K562 (cell line): ENCODE measurements around the gene TTC39A. TPM values are rescaled to one million over a fixed set of nuclear protein-coding genes. Genes with fewer than 3 reads are reported as not detected.
A peak's percentile ranks its signal among the peaks of the same experiment; 100 is the strongest.

Source experiments
- ATAC-seq: fragments of 200-7000 bp; cut with Tn5 transposase; 3 replicates; pipeline ENCODE4 v1.9.1; 2020; ENCODE audit warnings: moderate library complexity
- BruUV-seq: library from RNA; stranded (reverse); fragments of 400-500 nt; replicated peaks from 2 replicates; lab custom pipeline; 2021; lab: Mats Ljungman, UMichigan
- CTCF ChIA-PET: fragments of 300-600 bp; formaldehyde crosslinking; extraction: SDS; loops from one replicate; lab custom pipeline; 2021; ENCODE audit warnings: low intra/inter-chr PET ratio; lab: Yijun Ruan, JAX
- POLR2A ChIA-PET: fragments of 300-600, 350-650 bp; sonication (Branson Sonifier 250); formaldehyde crosslinking; extraction: SDS; loops from one replicate; lab custom pipeline; 2021; ENCODE audit warnings: antibody characterized with exemption, inconsistent platforms; lab: Yijun Ruan, JAX
- DNase-seq, 4 experiments: peaks; one replicate each; pipeline versions ENCODE4 v3.0.0 to v3.0.0-alpha.2; 2011 to 2018; ENCODE audit warnings: low spot score in 3 of 4, mixed read lengths in 3 of 4; ENCODE audit errors: extremely low read depth in 1 of 4
- FAIRE-seq: peaks from 2 replicates; lab custom pipeline; 2011; peaks lifted over from hg19 to GRCh38; lab: Jason Lieb, UNC
- H2AFZ ChIP-seq: 2 replicates; pipeline ENCODE4 v1.6.0; 2011; ENCODE audit warnings: low read depth, low read length, control low read depth, inconsistent platforms
- H3K27ac ChIP-seq: fragments of 200-600 bp; 3 replicates; pipeline ENCODE4 v1.8.0; 2011; ENCODE audit warnings: low read depth, mild to moderate bottlenecking, control low read depth, inconsistent platforms, low read length, moderate library complexity, mixed read lengths; ENCODE audit errors: extremely low read depth
- H3K27me3 ChIP-seq, 2 experiments: fragments of 300-600 bp in 1 of 2; 2 replicates in 1 of 2; 3 replicates in 1 of 2; pipeline versions ENCODE4 v1.6.0 to v1.8.0; 2011; ENCODE audit warnings: inconsistent platforms in 2 of 2, low read length in 2 of 2, mild to moderate bottlenecking in 1 of 2, mixed read lengths in 1 of 2, moderate library complexity in 1 of 2; ENCODE audit not compliant: control insufficient read depth in 2 of 2, insufficient read depth in 2 of 2
- H3K36me3 ChIP-seq: fragments of 300-600 bp; 3 replicates; pipeline ENCODE4 v1.8.0; 2011; ENCODE audit warnings: mild to moderate bottlenecking, low read length, inconsistent platforms; ENCODE audit not compliant: control insufficient read depth, insufficient read depth
- H3K4me1 ChIP-seq, 2 experiments: fragments of 200-600 bp in 1 of 2; replicated peaks in 1 of 2; 2 replicates in 1 of 2; 3 replicates in 1 of 2; pipeline versions ENCODE4 v1.5.1 to v1.8.0; 2011; ENCODE audit warnings: inconsistent platforms in 2 of 2, low read length in 2 of 2, mild to moderate bottlenecking in 1 of 2, mixed read lengths in 1 of 2, moderate library complexity in 1 of 2; ENCODE audit not compliant: control insufficient read depth in 2 of 2, insufficient read depth in 2 of 2
- H3K4me2 ChIP-seq: 2 replicates; pipeline ENCODE4 v1.6.1; 2011; ENCODE audit warnings: low read length, control low read depth, inconsistent platforms, mixed read lengths; ENCODE audit not compliant: insufficient read depth
- H3K4me3 ChIP-seq: fragments of 200-600 bp; sonication (generic), shearing (Covaris generic); 2 replicates; pipeline ENCODE4 v1.5.1; 2016; ENCODE audit warnings: control low read depth, inconsistent platforms
- H3K79me2 ChIP-seq: fragments of 200-600 bp; 3 replicates; pipeline ENCODE4 v1.8.0; 2011; ENCODE audit warnings: low read length, inconsistent platforms; ENCODE audit not compliant: control insufficient read depth, insufficient read depth
- H3K9ac ChIP-seq, 2 experiments: 2 replicates each; pipeline versions ENCODE4 v1.6.0 to v1.6.1; 2011; ENCODE audit warnings: low read depth in 2 of 2, low read length in 2 of 2, control low read depth in 1 of 2, inconsistent platforms in 1 of 2, mild to moderate bottlenecking in 1 of 2, mixed read lengths in 1 of 2; ENCODE audit not compliant: insufficient read depth in 1 of 2
- H3K9me1 ChIP-seq: one replicate; pipeline ENCODE4 v1.6.0; 2011; ENCODE audit warnings: inconsistent platforms, mild to moderate bottlenecking, low read length, moderate library complexity; ENCODE audit not compliant: control insufficient read depth, insufficient read depth
- H3K9me3 ChIP-seq: replicated peaks from 2 replicates; pipeline ENCODE4 v1.5.1; 2011; ENCODE audit warnings: low read depth, low read length, inconsistent platforms; ENCODE audit not compliant: control insufficient read depth, insufficient read depth
- H4K20me1 ChIP-seq: replicated peaks from 2 replicates; pipeline ENCODE4 v1.6.1; 2011; ENCODE audit warnings: low read length, inconsistent platforms, mixed read lengths; ENCODE audit not compliant: control insufficient read depth, insufficient read depth
- HDGF ChIP-seq: fragments of 450-650 bp; IDR thresholded peaks from 2 replicates; pipeline ENCODE4 v1.6.1; 2016
- KLF13 ChIP-seq: fragments of 450-650 bp; IDR thresholded peaks from 2 replicates; pipeline ENCODE4 v1.6.1; 2016; ENCODE audit warnings: missing genetic modification characterization, low read depth, mild to moderate bottlenecking, missing compliant biosample characterization, moderate library complexity, borderline replicate concordance
- TOE1 ChIP-seq, 2 experiments: fragments of 450-650 bp in 1 of 2; sonication (generic) in 1 of 2; formaldehyde crosslinking in 1 of 2; IDR thresholded peaks; 2 replicates each; pipeline versions ENCODE4 v1.7.1 to v1.8.0; 2016 to 2022; ENCODE audit warnings: borderline replicate concordance in 2 of 2, mild to moderate bottlenecking in 2 of 2, antibody characterized with exemption in 1 of 2, inconsistent platforms in 1 of 2, low read depth in 1 of 2, missing genetic modification reagents in 1 of 2, moderate library complexity in 1 of 2
- ZBTB34 ChIP-seq: fragments of 250-450 bp; sonication (Bioruptor Pico); IDR thresholded peaks from 2 replicates; pipeline ENCODE4 v1.8.0; 2021; ENCODE audit warnings: mild to moderate bottlenecking, moderate library complexity
- ZNF584 ChIP-seq: fragments of 200-800 bp; sonication (Bioruptor generic); IDR thresholded peaks from 2 replicates; pipeline ENCODE4 v1.6.1; 2016; ENCODE audit warnings: low read depth, mild to moderate bottlenecking, missing genetic modification characterization, missing compliant biosample characterization
- ZNF655 ChIP-seq: fragments of 250-450 bp; sonication (Bioruptor Pico); IDR thresholded peaks from 2 replicates; pipeline ENCODE4 v1.5.0; 2021
- WGBS: fragments of 100-300 bp; shearing (Covaris generic); methylation state at CpG from one replicate; pipeline ENCODE4 v1.1.6; 2016; ENCODE audit warnings: low coverage, mixed read lengths; ENCODE audit not compliant: insufficient coverage; ENCODE audit errors: missing lambda C conversion rate; 5-methylcytosine and 5-hydroxymethylcytosine counted together
- in situ Hi-C: fragments of 300-500 bp; cut with MboI; formaldehyde crosslinking; loops from 4 replicates; pipeline ENCODE4 v1.15.0; 2018; ENCODE audit warnings: inconsistent platforms, mixed read lengths
- intact Hi-C: fragments of 100-400 bp; cut with micrococcal nuclease; formaldehyde crosslinking; loops from 2 replicates; pipeline ENCODE4 v1.14.2; 2022
- polyA plus RNA-seq, 8 experiments: library from polyadenylated mRNA; depleted of rRNA in 4 of 8; stranded (reverse) in 5 of 8; unstranded in 3 of 8; fragments of >200 nt; fragmentation: Nextera tagmentation in 2 of 8; fragmentation: Illumina TruSeq in 1 of 8; extraction: Ambion mirVana in 2 of 8; extraction: Trizol in 1 of 8; gene quantifications; 2 replicates each; pipeline versions ENCODE4 v1.2.1 to v1.2.3, GENCODE V29; 2011 to 2014; ENCODE audit warnings: inconsistent platforms in 1 of 8, missing spikeins in 1 of 8
- total RNA-seq, 7 experiments: library from RNA; depleted of rRNA in 6 of 7; stranded (reverse); fragments of >200 nt in 6 of 7; fragmentation: Illumina TruSeq in 2 of 7; extraction: Trizol in 2 of 7; gene quantifications; 2 replicates each; pipeline versions ENCODE4 v1.2.1 to v1.2.3, GENCODE V29; 2011 to 2021; ENCODE audit warnings: low replicate concordance in 1 of 7
- TF ChIP-seq, protein P1 (sequence below), 3 experiments: fragments of 200-800 bp in 1 of 3; sonication (Bioruptor generic) in 1 of 3; sonication (generic) in 1 of 3; formaldehyde crosslinking in 1 of 3; IDR thresholded peaks; 2 replicates each; pipeline versions ENCODE4 v1.6.1 to v1.8.0; 2016 to 2022; ENCODE audit warnings: mild to moderate bottlenecking in 2 of 3, missing compliant biosample characterization in 2 of 3, missing genetic modification characterization in 2 of 3, missing genetic modification reagents in 1 of 3

The TTC39A gene
- total and polyA plus RNA-seq, 9 of the 15 experiments (the other 6 are each of a cell fraction or from before 2014, with no cell fraction given), result 0.18 to 0.82 (median 0.35) TPM

DNA sequence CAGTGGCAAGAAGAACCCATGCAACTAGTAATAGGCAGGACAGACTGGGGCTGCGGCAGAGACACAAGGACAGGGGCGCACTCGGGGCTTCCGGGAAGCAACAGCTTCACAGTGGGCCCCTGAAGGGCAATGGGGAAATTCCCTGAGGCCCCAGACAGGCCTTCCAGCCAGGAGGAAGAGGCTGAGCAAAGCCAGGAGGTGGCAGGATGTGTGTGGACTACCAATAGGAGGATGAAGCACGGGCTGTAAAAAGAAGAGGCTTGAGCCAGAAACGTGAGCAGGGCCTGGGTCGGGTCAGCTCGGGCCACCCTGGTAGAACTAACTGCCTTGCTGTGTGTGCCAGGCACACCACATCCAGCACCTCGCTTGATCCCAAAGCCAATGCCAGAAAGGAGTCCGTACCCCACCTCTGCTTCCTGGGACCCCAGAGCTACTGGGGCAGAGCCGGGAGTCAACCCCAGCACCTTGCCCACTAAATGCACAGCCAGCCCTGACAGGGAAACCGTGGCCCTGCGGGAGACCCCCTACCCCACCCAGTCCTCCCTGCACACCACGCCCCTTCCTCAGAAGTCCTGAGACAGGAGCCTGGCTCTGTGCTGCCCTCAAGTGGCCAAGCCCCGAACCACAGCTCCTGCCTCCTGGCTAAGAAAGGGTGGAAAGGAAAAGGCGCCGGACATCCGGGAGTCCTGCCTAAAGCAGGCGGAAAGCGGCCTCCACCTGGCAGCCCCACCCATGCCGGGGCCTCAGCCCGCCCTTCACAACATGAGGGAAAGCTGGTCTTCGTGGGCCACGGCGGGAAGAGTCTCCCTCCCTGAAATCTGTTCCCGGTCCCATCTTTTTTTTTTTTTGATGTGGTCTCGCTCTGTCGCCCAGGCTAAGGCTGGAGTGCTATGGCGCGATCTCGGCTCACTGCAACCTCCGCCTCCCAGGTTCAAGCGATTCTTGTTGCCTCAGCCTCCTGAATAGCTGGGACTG lies 33.7 kb downstream of the TTC39A start (continued):
- TF ChIP-seq HDGF, result no peak

DNA sequence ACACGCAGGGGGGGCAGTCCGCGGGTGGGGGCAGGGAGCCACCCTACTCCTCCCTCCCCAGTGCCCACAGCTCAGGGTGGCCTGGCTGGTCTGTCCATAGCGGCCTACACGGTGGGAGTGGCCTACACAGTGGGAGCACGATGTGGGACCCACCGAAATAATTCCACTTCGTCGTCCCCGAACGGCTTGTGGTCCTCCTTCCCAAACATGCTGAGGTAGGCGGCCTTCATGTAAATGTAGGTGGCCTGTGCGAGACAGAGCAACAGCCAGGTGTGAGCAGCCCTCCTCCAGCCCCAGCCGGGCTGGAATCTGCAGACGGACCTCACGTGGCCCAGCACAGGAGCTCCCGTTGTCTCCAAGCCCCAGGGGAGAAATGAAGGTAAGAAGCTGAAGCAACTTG lies 34.4 kb downstream of the TTC39A start:
- POLR2A ChIA-PET, result interaction anchor here (0.9 to 1.7 kb wide), 3 partner anchors 10 to 925 kb away, joined by 3 to 6 read pairs (median 5); no protein-coding TSS in a partner anchor
- in situ Hi-C loops (no loop called here), intact Hi-C loops (loop anchor here (2.0 to 5.0 kb wide), 4 partner anchors 59 to 424 kb away; partner anchors contain the start of gene RNF11)

More for the DNA sequence above, 34.4 kb downstream of the TTC39A start:
- H3K4me2 ChIP-seq, result no peak overlapping the region
- CTCF ChIA-PET, result interaction anchor here (0.5 kb wide), 2 partner anchors 48 to 309 kb away, joined by 3 read pairs; no protein-coding TSS in a partner anchor
- H3K9me3 ChIP-seq, result no peaks in the 10 kb centered on the region
- ATAC-seq (no peak; the same call in 2 of the 3 replicates), FAIRE-seq (no peak), DNase-seq (no peak)
- TF ChIP-seq KLF13, result no peak
- TF ChIP-seq, protein P1, sequence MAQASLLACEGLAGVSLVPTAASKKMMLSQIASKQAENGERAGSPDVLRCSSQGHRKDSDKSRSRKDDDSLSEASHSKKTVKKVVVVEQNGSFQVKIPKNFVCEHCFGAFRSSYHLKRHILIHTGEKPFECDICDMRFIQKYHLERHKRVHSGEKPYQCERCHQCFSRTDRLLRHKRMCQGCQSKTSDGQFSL (CRISPR knock-in tag; IDR thresholded peaks at IDR 0.05), result no peak
- TF ChIP-seq, protein P1 (tag; IDR thresholded peaks at IDR 0.05), result no peak
- TF ChIP-seq ZNF655, result no peak
- TF ChIP-seq ZBTB34, result no peak
- no peak for TF ChIP-seq ZNF584 (CRISPR knock-in tag)
- TF ChIP-seq TOE1 (IDR thresholded peaks at IDR 0.05; ENCODE audit: borderline replicate concordance), result no peak
- no peak for TF ChIP-seq TOE1 (CRISPR knock-in tag; IDR thresholded peaks at IDR 0.05; ENCODE audit: borderline replicate concordance, low read depth)
- H3K27me3 ChIP-seq, result no peaks in the 10 kb centered on the region
- no peaks in the 10 kb centered on the region for H3K79me2 ChIP-seq
- no TSS peak for BruUV-seq
- 80% methylated on average over 14 of the region's 17 CpGs for WGBS
- peak overlapping the region in 1 of 2 experiments; percentile 39; a peak in 1 of 4 replicates for H3K9ac ChIP-seq
- no peaks in the 10 kb centered on the region for H3K36me3 ChIP-seq
- no peaks in the 10 kb centered on the region for H3K9me1 ChIP-seq
- H2AFZ ChIP-seq, result peak overlapping the region; percentile 97
- peaks cover 12 to 40% of the 10 kb centered on the region in 2 experiments; a peak in 4 of 5 replicates for H3K4me1 ChIP-seq
- H3K27ac ChIP-seq, result no peak overlapping the region
- no peaks in the 10 kb centered on the region for H4K20me1 ChIP-seq
- no peak overlapping the region for H3K4me3 ChIP-seq
